Measurements from ENCODE around the gene BACH2. TPM values are rescaled to one million over a fixed set of nuclear protein-coding genes. Genes with fewer than 3 reads are reported as not detected.

The BACH2 gene
- polyA plus RNA-seq, 1 donor (not counting 4 experiments of a cell fraction or from before 2014, with no cell fraction given): 0.50 TPM

DNA sequence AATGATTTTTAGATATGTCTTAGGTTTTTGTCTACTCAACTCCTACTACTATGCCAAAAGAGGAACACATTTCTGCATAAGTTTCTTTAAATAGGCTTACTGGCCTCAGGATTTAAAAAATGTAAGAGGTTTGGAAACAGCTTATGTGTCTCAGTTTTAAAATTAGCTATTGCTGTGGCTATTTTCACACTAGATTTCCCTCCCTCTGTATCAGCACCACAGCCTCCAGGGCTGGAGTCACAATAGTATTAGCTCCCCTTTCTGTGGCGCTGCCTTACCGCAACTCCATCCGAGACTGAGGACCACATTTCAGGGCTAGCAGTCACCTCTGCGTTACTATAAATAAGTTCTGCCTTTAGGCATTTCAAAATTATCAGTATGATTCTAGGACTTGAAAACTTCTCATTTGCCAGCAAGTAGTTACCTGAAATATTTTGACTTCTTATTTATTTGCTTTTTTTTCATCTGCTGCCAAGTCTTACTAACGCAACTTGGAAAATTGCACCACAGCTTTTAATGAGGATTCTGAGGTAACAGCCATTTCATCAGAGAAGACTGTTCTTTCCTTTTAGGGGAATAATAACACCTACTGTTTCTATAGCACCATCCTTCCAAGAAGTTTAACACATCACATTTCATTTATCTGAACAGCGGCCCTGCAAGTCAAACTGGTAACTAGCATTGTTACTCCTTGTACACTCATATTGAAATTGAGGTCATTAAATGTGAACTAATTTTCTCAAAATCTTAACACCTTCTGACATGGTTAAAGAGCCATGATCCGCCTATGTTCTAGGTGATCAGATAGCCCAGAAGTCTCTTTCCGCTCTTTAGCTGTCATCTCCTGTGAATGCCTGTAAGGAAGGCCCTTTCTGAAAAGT, 296.5 kb downstream of the BACH2 start:
- no peaks in the 10 kb centered on the region for H3K27me3 ChIP-seq (ENCODE audit: control insufficient read depth, extremely low read depth, insufficient read depth, low read length)
- H3K4me3 ChIP-seq (ENCODE audit: control insufficient read depth in 2 of 3, extremely low read depth in 1 of 3, insufficient read depth in 2 of 3, low read depth in 1 of 3, low read length in 3 of 3): no peak overlapping the region
- FAIRE-seq (peak; percentile 17), DNase-seq (ENCODE audit: low read depth, low spot score) (no peak)
- no peaks in the 10 kb centered on the region for H4K20me1 ChIP-seq (ENCODE audit: control insufficient read depth, extremely low read depth, insufficient read depth, low read length)
- no peaks in the 10 kb centered on the region for H3K79me2 ChIP-seq (ENCODE audit: control insufficient read depth, insufficient read depth, low read length)
- H3K27ac ChIP-seq (ENCODE audit: control insufficient read depth, insufficient read depth, low read length): no peak overlapping the region
- H3K4me1 ChIP-seq (ENCODE audit: control insufficient read depth, extremely low read depth, insufficient read depth, low read length): peaks cover 26% of the 10 kb centered on the region
- no peak overlapping the region for H3K4me2 ChIP-seq (ENCODE audit: control insufficient read depth, extremely low read depth, insufficient read depth, low read depth, low read length)
- TF ChIP-seq, protein P1, sequence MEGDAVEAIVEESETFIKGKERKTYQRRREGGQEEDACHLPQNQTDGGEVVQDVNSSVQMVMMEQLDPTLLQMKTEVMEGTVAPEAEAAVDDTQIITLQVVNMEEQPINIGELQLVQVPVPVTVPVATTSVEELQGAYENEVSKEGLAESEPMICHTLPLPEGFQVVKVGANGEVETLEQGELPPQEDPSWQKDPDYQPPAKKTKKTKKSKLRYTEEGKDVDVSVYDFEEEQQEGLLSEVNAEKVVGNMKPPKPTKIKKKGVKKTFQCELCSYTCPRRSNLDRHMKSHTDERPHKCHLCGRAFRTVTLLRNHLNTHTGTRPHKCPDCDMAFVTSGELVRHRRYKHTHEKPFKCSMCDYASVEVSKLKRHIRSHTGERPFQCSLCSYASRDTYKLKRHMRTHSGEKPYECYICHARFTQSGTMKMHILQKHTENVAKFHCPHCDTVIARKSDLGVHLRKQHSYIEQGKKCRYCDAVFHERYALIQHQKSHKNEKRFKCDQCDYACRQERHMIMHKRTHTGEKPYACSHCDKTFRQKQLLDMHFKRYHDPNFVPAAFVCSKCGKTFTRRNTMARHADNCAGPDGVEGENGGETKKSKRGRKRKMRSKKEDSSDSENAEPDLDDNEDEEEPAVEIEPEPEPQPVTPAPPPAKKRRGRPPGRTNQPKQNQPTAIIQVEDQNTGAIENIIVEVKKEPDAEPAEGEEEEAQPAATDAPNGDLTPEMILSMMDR (optimal IDR thresholded peaks at IDR 0.05 in 1 of 3, IDR thresholded peaks at IDR 0.05 in 1 of 3, conservative IDR thresholded peaks at IDR 0.05 in 1 of 3; ENCODE audit: extremely low read depth in 1 of 3, insufficient read depth in 2 of 3, low read length in 3 of 3): no peak
- no peak for TF ChIP-seq EZH2 (IDR thresholded peaks at IDR 0.05; ENCODE audit: low read length)
- dilution Hi-C loops (cut with MboI; ENCODE audit: extremely low pct_ligation_motif_present, low sequenced_read_pairs): no loop called here
- H2AFZ ChIP-seq (ENCODE audit: control insufficient read depth, low read length): no peak overlapping the region
- no peaks in the 10 kb centered on the region for H3K9me1 ChIP-seq (ENCODE audit: control insufficient read depth, extremely low read depth, insufficient read depth, low read length)
- H3K9ac ChIP-seq (ENCODE audit: control insufficient read depth, extremely low read depth, insufficient read depth, low read length): no peak overlapping the region
- no peaks in the 10 kb centered on the region for H3K9me3 ChIP-seq (ENCODE audit: control insufficient read depth, low read depth, low read length)
- no peaks in the 10 kb centered on the region for H3K36me3 ChIP-seq (ENCODE audit: control insufficient read depth in 2 of 2, extremely low read depth in 1 of 2, insufficient read depth in 2 of 2, low read length in 2 of 2)

DNA sequence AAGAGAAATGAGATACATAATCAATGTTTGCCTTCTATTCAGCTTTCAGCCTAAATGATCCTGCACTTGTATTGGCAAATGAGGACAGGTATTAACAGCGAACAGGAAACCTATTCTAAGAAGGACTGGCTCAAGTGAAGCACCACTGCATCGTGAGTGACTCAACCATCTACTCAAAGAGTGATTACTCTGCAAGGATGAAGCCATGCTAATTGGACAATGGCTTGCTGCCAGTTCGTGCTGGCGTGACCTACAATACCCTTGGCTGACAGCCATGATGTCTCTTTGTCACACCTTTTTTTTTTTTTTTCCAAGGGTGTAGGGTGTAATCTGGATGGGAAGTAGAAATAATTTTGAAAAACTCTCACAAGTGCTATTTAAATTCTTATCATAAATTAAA, 297.5 kb downstream of the BACH2 start:
- Histone ChIP-seq H4K20me1 (ENCODE audit: control insufficient read depth, extremely low read depth, insufficient read depth, low read length) (no peaks in the 10 kb centered on the region), H2AFZ (ENCODE audit: control insufficient read depth, low read length) (no peak overlapping the region), H3K79me2 (ENCODE audit: control insufficient read depth, insufficient read depth, low read length) (no peaks in the 10 kb centered on the region), H3K9me3 (ENCODE audit: control insufficient read depth, low read depth, low read length) (no peaks in the 10 kb centered on the region), H3K9me1 (ENCODE audit: control insufficient read depth, extremely low read depth, insufficient read depth, low read length) (no peaks in the 10 kb centered on the region), H3K27me3 (ENCODE audit: control insufficient read depth, extremely low read depth, insufficient read depth, low read length) (no peaks in the 10 kb centered on the region), H3K4me2 (ENCODE audit: control insufficient read depth, extremely low read depth, insufficient read depth, low read depth, low read length) (peak overlapping the region; percentile 9), H3K27ac (ENCODE audit: control insufficient read depth, insufficient read depth, low read length) (no peak overlapping the region), H3K4me1 (ENCODE audit: control insufficient read depth, extremely low read depth, insufficient read depth, low read length) (peaks cover 26% of the 10 kb centered on the region), H3K9ac (ENCODE audit: control insufficient read depth, extremely low read depth, insufficient read depth, low read length) (no peak overlapping the region), H3K4me3 (ENCODE audit: control insufficient read depth in 2 of 3, extremely low read depth in 1 of 3, insufficient read depth in 2 of 3, low read depth in 1 of 3, low read length in 3 of 3) (no peak overlapping the region), H3K36me3 (ENCODE audit: control insufficient read depth in 2 of 2, extremely low read depth in 1 of 2, insufficient read depth in 2 of 2, low read length in 2 of 2) (no peaks in the 10 kb centered on the region)
- peak; percentile 93 for FAIRE-seq
- TF ChIP-seq, protein P1 (optimal IDR thresholded peaks at IDR 0.05 in 1 of 3, IDR thresholded peaks at IDR 0.05 in 1 of 3, conservative IDR thresholded peaks at IDR 0.05 in 1 of 3; ENCODE audit: extremely low read depth in 1 of 3, insufficient read depth in 2 of 3, low read length in 3 of 3): no peak
- TF ChIP-seq EZH2 (IDR thresholded peaks at IDR 0.05; ENCODE audit: low read length): no peak
- dilution Hi-C loops (cut with MboI; ENCODE audit: extremely low pct_ligation_motif_present, low sequenced_read_pairs): no loop called here
- DNase-seq (ENCODE audit: low read depth, low spot score): no peak

Data from keratinocyte (primary cell).